GM10266 (cell line): ENCODE data around the gene UBASH3B.

Source experiments
- DNase-seq: peaks from one replicate; pipeline ENCODE4 v3.0.0; 2012; ENCODE audit errors: extremely low spot score
- CTCF ChIP-seq: IDR thresholded peaks from 2 replicates; pipeline ENCODE4 v1.5.1; 2012; ENCODE audit warnings: mild to moderate bottlenecking, low read depth; ENCODE audit not compliant: control insufficient read depth, insufficient read depth; ENCODE audit errors: missing control alignments

Gene UBASH3B

DNA sequence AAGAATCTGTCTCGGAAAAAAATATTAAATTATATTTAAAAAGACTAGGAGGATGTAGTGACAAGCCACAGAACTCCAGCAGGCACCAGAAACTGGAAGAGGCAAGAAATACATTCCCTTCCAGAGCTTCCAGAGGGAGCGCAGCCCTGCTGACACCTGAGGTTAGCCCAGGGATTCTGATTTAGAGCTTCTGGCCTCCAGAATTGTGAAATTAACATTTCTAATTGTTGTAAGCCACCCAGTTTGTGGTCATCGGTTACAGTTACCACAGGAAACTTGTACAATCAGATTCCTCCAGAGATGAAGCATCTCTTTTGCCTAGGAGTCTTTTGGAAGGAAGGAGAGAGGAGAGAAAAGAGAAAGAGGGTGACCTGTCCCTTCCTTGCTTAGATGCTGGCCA, 6.4 kb upstream of the UBASH3B start:
- no peak for DNase-seq
- TF ChIP-seq CTCF = no peak

DNA sequence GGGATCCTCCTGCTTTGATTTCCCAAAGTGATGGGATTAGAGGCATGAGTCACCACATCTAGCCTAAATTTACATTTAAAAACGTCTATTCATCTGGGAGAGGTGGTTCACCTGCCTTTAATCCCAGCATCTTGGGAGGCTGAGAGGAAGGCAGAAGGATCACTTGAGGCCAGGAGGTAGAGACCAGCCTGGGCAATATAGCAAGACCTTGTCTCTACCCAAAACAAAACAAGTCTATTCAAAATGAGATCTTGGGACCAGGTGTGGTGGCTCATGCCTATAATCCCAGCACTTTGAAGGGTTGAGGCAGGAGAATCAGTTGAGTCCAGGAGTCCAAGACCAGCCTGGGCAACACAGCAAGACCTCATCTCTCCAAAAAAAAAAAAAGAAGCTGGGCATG, 4.9 kb upstream of the UBASH3B start:
- no peak for DNase-seq
- no peak for TF ChIP-seq CTCF

DNA sequence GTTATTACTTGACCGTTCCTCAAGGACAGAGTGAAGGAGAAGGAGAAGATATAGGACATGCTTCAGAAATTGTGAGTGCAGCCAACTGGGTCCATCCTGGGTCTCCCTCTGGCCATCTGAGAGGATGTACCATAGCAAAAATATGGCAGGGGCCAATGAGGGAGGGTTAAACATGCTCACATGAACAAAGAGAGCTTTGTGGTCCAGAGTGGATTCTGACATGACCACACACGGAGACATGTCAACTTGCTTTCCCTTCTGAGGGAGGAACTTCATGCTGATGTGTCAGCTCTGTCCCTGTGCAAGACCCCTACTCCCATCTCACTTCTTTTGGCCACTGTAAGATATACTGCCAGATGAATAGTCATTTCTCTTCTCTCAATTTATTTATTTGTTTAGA, 3.0 kb upstream of the UBASH3B start:
- no peak for DNase-seq
- no peak for TF ChIP-seq CTCF

DNA sequence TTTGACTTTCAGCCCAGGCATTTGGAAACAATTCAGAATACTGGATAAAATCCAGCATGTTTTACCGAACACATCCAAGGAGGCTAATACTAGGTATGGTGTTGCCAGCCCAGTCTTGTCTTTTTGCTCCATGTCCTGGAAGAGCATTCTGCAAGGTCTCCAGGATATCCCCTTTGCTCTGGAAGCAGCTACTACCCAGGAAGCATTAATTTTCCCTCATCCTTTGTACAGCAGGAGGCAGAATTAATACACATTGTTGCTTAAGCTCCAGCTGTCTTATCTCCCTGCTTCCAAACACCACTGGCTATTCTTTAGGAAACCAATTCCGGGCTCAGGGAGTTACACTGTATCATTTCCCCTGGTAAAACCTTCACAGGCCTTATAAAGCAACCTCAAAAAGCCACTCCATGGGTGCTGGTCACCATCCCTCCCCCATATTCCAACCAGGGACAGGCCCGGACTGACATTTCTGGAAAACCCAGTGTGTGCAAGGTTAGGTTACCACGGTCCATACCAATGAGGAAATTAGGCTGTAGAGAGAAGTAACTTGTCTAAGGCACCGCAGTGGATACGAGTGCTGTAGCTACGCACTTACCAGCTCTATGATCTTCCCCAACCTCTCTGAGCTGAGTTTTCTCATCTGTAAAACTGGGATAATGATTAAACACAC, 1.5 kb upstream of the UBASH3B start:
- TF ChIP-seq CTCF = no peak
- DNase-seq = no peak

GRCh38 chr11:122656073-122656630, 630 bp downstream of the UBASH3B start:
- DNase-seq = peak; percentile 63
- peak; percentile 10 for TF ChIP-seq CTCF

- no peak for TF ChIP-seq CTCF
- DNase-seq = peak; percentile 50
Observed at GRCh38 chr11:122656631-122657101, 1.1 kb downstream of the UBASH3B start.
